Natural killer cell (primary cell): ENCODE measurements around the gene ZBTB40. TPM values are rescaled to one million over a fixed set of nuclear protein-coding genes. Genes with fewer than 3 reads are reported as not detected.

Experiments
- ATAC-seq, 3 donors: fragments of 150-1000 bp in 2 of 3; fragments of 200-7000 bp in 1 of 3; cut with Tn5 transposase; 1 replicate in 1 of 3; 2 replicates in 2 of 3; pipeline ENCODE4 v1.10.0; 2021; ENCODE audit warnings: mild to moderate bottlenecking in 2 of 3, moderate library complexity in 2 of 3
- DNase-seq, 2 donors: peaks; one replicate each; pipeline versions ENCODE4 v3.0.0 to v3.0.0-alpha.2; 2013 to 2021; ENCODE audit warnings: mixed read lengths in 1 of 2
- H3K27ac ChIP-seq: one replicate; pipeline ENCODE4 v1.5.1; 2013; ENCODE audit warnings: mild to moderate bottlenecking, low read length
- H3K27me3 ChIP-seq: one replicate; pipeline ENCODE4 v1.6.1; 2013; ENCODE audit warnings: low read length; ENCODE audit not compliant: control insufficient read depth, insufficient read depth
- H3K36me3 ChIP-seq: one replicate; pipeline ENCODE4 v1.6.1; 2013; ENCODE audit warnings: low read length; ENCODE audit not compliant: control insufficient read depth, insufficient read depth
- H3K4me1 ChIP-seq: one replicate; pipeline ENCODE4 v1.6.1; 2013; ENCODE audit warnings: low read length; ENCODE audit not compliant: control insufficient read depth, insufficient read depth
- H3K4me3 ChIP-seq: one replicate; pipeline ENCODE4 v1.5.1; 2013; ENCODE audit warnings: low read length
- H3K9me3 ChIP-seq: one replicate; pipeline ENCODE4 v1.6.1; 2013; ENCODE audit warnings: low read length; ENCODE audit not compliant: control insufficient read depth, insufficient read depth
- H3K27ac Mint-ChIP-seq, 2 donors: one replicate each; pipeline ENCODE4 v1.8.0; 2022; ENCODE audit warnings: mild to moderate bottlenecking in 2 of 2, mixed read lengths in 2 of 2, moderate library complexity in 1 of 2
- H3K27me3 Mint-ChIP-seq, 2 donors: one replicate each; pipeline ENCODE4 v1.8.0; 2022; ENCODE audit warnings: low read depth in 2 of 2, mixed read lengths in 2 of 2
- H3K36me3 Mint-ChIP-seq: one replicate; pipeline ENCODE4 v1.8.0; 2022; ENCODE audit warnings: mixed read lengths
- H3K4me1 Mint-ChIP-seq, 2 donors: one replicate each; pipeline ENCODE4 v1.8.0; 2022; ENCODE audit warnings: mixed read lengths in 2 of 2
- H3K4me3 Mint-ChIP-seq: one replicate; pipeline ENCODE4 v1.8.0; 2022; ENCODE audit warnings: mild to moderate bottlenecking, moderate library complexity, mixed read lengths
- H3K9me3 Mint-ChIP-seq, 2 donors: one replicate each; pipeline ENCODE4 v1.8.0; 2022; ENCODE audit warnings: mixed read lengths in 2 of 2
- CTCF ChIP-seq: fragments of 200-600 bp; IDR thresholded peaks from one replicate; pipeline ENCODE4 v1.8.0; 2022; ENCODE audit warnings: antibody characterized with exemption
- WGBS: methylation state at CpG from one replicate; pipeline ENCODE4 v1.1.7; 2013; ENCODE audit warnings: missing lambda C conversion rate; ENCODE audit not compliant: insufficient coverage; 5-methylcytosine and 5-hydroxymethylcytosine counted together
- intact Hi-C: fragments of 100-400 bp; cut with micrococcal nuclease; formaldehyde crosslinking; loops from one replicate; pipeline ENCODE4 v1.14.2; 2022
- total RNA-seq, 4 donors: library from RNA; stranded (reverse); fragments of 120-200 nt in 1 of 4; gene quantifications; one replicate each; pipeline versions ENCODE4 v1.2.3 to v1.2.4, GENCODE V29; 2013 to 2022

Gene ZBTB40
- total RNA-seq, 3 donors from 2014 or later (not counting 1 experiment from before 2014, with no cell fraction given), result 32.9 to 37.6 (median 36.7) TPM

- Histone ChIP-seq H3K27ac (no peak overlapping the region), H3K4me1 (no peaks in the 10 kb centered on the region), H3K4me3 (no peak overlapping the region), H3K27me3 (peaks cover 3% of the 10 kb centered on the region), H3K36me3 (no peaks in the 10 kb centered on the region), H3K9me3 (peaks cover 9% of the 10 kb centered on the region)
- H3K9me3 Mint-ChIP-seq, result peaks cover 6 to 7% of the 10 kb centered on the region in 2 donors
- DNase-seq, result no peak
- TF ChIP-seq CTCF, result no peak
- WGBS, result 100% methylated on average over 1 of the region's 2 CpGs
- ATAC-seq, result no peak
- H3K27me3 Mint-ChIP-seq, result peaks cover 10 to 40% of the 10 kb centered on the region in 2 donors
- H3K4me3 Mint-ChIP-seq, result no peak overlapping the region
- H3K27ac Mint-ChIP-seq, result no peak overlapping the region
- intact Hi-C loops, result no loop called here
- no peaks in the 10 kb centered on the region for H3K4me1 Mint-ChIP-seq
- peaks cover 23% of the 10 kb centered on the region for H3K36me3 Mint-ChIP-seq
Measured at GRCh38 chr1:22444856-22445255, 6.8 kb upstream of the ZBTB40 start.

- no peak for DNase-seq
- Histone ChIP-seq H3K36me3 (no peaks in the 10 kb centered on the region), H3K27me3 (no peaks in the 10 kb centered on the region), H3K27ac (no peak overlapping the region), H3K4me3 (no peak overlapping the region), H3K4me1 (peaks cover 11% of the 10 kb centered on the region), H3K9me3 (no peaks in the 10 kb centered on the region)
- peaks cover 4 to 23% of the 10 kb centered on the region in 2 donors for H3K27me3 Mint-ChIP-seq
- WGBS, result 93% methylated on average over 6 of the region's 6 CpGs
- H3K27ac Mint-ChIP-seq, result no peak overlapping the region
- H3K9me3 Mint-ChIP-seq, result no peaks in the 10 kb centered on the region
- ATAC-seq, result no peak
- H3K4me1 Mint-ChIP-seq, result peaks cover 6 to 16% of the 10 kb centered on the region in 2 donors
- no peaks in the 10 kb centered on the region for H3K36me3 Mint-ChIP-seq
- H3K4me3 Mint-ChIP-seq, result no peak overlapping the region
- TF ChIP-seq CTCF, result no peak
- intact Hi-C loops, result no loop called here
Measured at GRCh38 chr1:22447621-22448111, 4.0 kb upstream of the ZBTB40 start.

DNA sequence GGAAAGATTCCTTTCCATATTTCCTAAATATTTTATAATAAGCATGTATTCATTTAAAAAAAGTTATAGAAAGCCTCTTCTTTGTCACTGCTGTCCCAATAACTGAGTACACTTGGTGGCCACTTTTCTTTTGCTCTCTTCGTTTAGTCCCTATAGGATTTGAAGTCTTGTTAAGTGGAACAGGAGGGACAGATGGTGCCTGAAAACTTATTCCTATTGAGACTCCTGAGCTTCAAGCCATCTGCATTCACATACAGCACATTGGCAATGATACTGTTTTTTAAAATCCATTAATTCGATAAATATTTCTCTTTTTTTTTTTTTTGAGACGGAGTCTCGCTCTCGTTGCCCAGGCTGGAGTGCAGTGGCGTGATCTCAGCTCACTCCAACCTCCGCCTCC, 2.0 kb upstream of the ZBTB40 start:
- WGBS, result 98% methylated on average over 7 of the region's 7 CpGs
- Mint-ChIP-seq H3K4me1 (peaks cover 14 to 23% of the 10 kb centered on the region in 2 donors), H3K27ac (no peak overlapping the region), H3K4me3 (no peak overlapping the region), H3K27me3 (peaks cover 4 to 12% of the 10 kb centered on the region in 2 donors), H3K9me3 (no peaks in the 10 kb centered on the region), H3K36me3 (no peaks in the 10 kb centered on the region)
- H3K27ac ChIP-seq, result no peak overlapping the region
- H3K9me3 ChIP-seq, result no peaks in the 10 kb centered on the region
- no peak overlapping the region for H3K4me3 ChIP-seq
- ATAC-seq (no peak), DNase-seq (no peak)
- TF ChIP-seq CTCF, result no peak
- intact Hi-C loops, result loop anchor here (2.0 to 5.0 kb wide), 2 partner anchors 21 to 667 kb away; partner anchors contain the start of gene USP48
- peaks cover 14% of the 10 kb centered on the region for H3K4me1 ChIP-seq
- no peaks in the 10 kb centered on the region for H3K27me3 ChIP-seq
- H3K36me3 ChIP-seq, result no peaks in the 10 kb centered on the region
